Ishikawa (cell line): ENCODE results near the gene SMCHD1.

Experiments used
- EP300 ChIP-seq: IDR thresholded peaks from 2 replicates; pipeline ENCODE4 v1.6.1; 2012; ENCODE audit warnings: borderline replicate concordance
- TF ChIP-seq, protein P1 (sequence below): IDR thresholded peaks from 2 replicates; pipeline ENCODE4 v1.6.1; 2012

DNA sequence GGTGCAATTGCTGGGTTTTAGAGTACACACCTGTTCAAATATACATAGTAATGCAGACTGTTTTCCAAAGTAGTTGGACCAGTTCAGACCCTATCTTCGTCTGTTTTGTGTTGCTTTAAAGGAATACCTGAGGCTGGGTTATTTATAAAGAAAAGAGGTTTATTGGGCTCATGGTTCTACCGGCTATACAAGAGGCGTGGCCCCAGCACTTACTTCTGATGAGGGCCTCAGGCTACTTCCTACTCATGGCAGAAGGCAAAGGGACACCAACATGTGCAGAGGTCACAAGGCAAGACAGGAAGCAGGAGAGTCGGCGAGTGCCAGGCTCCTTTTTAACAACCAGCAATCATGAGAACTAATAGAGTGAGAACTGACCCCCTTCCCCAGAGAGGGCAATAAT is 169.3 kb downstream of the SMCHD1 start:
- TF ChIP-seq, protein P1, sequence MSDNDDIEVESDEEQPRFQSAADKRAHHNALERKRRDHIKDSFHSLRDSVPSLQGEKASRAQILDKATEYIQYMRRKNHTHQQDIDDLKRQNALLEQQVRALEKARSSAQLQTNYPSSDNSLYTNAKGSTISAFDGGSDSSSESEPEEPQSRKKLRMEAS: no peak
- no peak for TF ChIP-seq EP300
